Right lobe of liver (tissue), 4 donors: ENCODE measurements around the gene NT5C1B.

Experiments
- CTCF ChIP-seq, 4 donors: fragments of 200-600 bp in 3 of 4; fragments of 450-650 bp in 1 of 4; IDR thresholded peaks; one replicate each; pipeline versions ENCODE4 v1.5.1 to v1.8.0; 2016 to 2022; ENCODE audit warnings: antibody characterized with exemption in 4 of 4, mild to moderate bottlenecking in 2 of 4
- POLR2A ChIP-seq: fragments of 450-650 bp; IDR thresholded peaks from one replicate; pipeline ENCODE4 v1.6.1; 2017; ENCODE audit warnings: antibody characterized with exemption, mild to moderate bottlenecking
- donor health status: DM: no; HTN: no; CAD: no.
- donor health status: DM: no; HTN: no; CAD: no.
- donor health status: DM: no; HTN: yes; CAD: no.

- TF ChIP-seq CTCF (IDR thresholded peaks at IDR 0.05) (no peak), POLR2A (no peak)
These were observed 71.0 kb downstream of the NT5C1B start for GRCh38 chr2:18518116-18519111.
